ENCODE results near the gene TAF9B.
"Not testable (repeated sequence)": the region's sequence is repeated elsewhere in the genome, so short reads cannot be mapped to it uniquely, and the experiment has no call there.

Gene TAF9B, protein sequence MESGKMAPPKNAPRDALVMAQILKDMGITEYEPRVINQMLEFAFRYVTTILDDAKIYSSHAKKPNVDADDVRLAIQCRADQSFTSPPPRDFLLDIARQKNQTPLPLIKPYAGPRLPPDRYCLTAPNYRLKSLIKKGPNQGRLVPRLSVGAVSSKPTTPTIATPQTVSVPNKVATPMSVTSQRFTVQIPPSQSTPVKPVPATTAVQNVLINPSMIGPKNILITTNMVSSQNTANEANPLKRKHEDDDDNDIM

DNA sequence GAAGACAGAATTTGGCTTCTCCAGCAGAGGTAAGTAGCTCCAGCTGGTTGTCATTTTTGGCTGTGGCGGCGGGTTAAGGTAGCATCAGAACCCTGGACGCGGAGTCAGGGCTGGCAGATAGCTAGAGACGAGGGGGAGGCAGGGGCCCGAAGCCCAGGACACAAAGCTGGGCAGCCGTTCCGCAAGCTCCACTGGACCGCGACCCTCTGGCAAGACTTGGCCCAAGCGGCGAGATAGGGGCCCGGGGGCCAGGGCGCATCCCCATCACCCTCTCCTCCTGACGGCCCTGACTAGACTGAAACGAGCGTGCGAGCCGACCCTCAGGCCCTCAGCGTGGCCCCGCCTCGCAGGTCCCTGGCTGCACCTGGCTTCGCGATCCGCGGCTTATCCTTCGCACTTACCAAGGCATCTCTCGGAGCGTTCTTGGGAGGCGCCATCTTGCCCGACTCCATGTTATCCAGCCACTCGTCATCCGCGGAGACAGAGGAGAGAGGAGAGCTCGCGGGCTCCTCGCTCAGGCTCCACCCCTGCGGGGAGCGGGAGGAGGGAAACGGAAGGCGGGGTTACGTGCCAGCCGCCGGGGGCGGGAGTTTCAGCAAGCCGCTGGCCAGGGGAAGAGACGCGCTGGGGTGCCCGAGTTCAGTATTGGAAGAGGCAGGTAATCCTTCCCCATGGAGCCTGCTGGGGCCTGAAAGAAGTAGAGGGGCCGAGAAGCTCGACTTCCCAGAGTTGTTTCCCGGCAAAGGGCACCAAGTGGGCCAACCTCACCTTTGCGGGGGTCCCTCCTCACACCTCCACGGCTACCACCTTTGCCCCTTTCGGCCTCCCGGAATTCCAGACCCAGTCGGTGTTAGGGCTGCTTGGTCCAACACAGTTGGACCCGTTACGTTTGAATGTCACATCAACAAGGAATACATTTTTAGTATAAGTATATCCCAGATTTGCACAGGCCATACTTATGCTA, at the start of gene TAF9B:
Gene TAF9B, minus strand, starts transcription at position 491 of the 964 bp plus-strand sequence. Its CDS starts 39 bp downstream, at position 452.
- in situ Hi-C loops (cut with MboI; ENCODE audit: low sequenced_read_pairs), result no loop called here

DNA sequence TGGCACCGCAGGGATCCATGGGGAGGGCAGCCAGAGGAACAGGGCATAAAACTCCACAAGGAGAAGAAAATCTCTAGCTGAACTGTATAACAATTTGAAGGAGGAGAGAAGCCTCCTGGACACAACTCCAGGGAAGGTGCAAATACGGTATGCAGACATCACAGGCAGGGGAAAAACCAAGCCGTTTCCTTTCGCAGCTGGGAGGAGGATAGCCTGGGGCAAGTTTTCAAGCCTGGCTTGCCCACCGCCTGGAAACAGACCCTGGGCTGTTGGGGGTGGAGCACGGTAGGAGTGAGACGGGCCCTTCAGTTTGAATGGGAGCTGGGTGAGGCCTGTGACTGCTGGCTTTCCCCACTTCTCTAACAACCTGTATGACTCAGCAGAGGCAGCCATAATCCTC, 43.4 kb upstream of the TAF9B start:
- in situ Hi-C loops (cut with MboI; ENCODE audit: low sequenced_read_pairs), result no loop called here

DNA sequence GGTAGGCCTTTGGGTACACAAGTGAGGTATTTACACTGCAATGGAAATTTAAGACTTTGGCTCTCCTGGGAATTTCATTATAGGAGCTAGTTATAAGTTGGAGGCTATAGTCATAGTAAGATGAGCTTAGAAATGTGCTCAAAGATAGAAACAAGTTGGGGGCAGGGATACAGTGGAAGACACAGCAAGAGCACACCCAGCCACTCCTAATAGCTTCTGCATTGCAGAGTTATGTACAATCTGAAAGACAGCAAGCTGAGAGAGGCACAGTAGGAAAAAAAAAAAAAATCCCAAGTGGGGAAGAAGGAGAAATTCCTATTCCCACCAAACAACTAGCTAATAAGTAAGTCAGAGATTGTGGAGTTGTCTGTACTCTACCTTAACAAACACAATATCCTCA, 41.9 kb upstream of the TAF9B start:
- in situ Hi-C loops (cut with MboI; ENCODE audit: low sequenced_read_pairs), result no loop called here

DNA sequence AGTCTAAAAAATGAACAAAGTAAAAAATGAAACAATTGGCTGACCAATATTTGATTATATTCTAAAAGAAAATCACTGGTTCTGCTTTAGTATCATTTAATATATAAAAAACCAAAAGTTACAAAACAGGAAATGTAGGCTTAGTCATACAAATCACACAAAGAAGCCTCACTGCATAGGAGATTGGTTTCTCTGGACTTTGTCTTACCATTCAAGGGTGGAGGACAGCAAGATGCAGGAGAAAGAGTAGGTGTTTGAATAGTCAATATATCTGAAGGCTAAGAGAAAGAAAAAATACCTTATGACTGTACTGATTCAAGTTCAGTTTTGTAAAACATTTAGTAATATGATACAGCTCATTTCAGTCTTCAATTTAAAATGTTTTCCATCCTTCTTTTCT, 28.6 kb upstream of the TAF9B start:
- in situ Hi-C loops (cut with MboI; ENCODE audit: low sequenced_read_pairs), result no loop called here

DNA sequence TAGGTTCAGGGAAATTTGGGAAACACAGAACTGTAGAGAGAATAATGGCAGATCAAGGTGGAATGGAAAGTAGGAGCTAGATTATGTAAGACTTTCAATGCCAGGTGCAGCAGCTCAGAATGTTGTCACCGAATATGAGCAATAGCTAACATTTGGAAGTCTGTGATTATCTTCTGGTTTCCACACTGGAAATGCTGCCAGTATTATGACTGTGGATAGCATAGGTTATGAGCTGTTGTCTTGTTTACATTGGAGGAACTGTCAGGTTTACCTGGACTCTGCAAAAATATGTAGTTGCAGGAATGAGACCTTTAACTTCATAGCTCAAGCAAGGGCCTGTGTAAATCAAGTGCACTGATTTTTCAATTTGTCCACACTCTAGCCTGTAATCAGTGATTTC, 26.0 kb upstream of the TAF9B start:
- in situ Hi-C loops (cut with MboI; ENCODE audit: low sequenced_read_pairs), result no loop called here

DNA sequence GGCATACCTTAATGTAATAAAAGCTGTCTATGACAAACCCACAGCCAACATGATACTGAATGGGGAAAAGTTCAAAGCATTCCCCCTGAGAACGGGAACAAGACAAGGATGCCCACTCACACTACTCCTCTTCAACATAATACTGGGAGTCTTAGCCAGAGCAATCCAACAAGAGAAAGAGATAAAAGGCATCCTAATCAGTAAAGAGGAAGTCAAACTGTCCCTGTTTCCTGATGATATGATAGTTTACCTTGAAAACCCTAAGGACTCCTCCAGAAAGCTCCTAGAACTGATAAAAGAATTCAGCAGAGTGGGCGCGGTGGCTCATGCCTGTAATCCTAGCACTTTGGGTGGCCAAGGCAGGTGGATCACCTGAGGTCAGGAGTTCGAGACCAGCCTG, 23.7 kb upstream of the TAF9B start:
- in situ Hi-C loops (cut with MboI; ENCODE audit: low sequenced_read_pairs), result not testable (repeated sequence)

DNA sequence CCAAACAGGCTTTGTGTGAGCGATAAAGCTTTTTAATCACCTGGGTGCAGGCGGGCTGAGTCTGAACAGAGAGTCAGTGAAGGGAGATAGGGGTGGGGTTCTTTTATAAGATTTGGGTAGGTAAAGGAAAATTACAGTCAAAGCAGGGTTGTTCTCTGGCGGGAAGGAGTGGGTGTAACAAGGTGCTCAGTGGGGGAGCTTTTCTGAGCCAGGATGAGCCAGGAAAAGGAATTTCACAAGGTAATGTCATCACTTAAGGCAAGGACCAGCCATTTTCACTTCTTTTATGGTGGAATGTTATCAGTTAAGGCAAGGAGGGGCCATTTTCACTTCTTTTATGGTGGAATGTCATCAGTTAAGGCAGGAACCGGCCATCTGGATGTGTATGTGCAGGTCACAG, 21.3 kb upstream of the TAF9B start:
- in situ Hi-C loops (cut with MboI; ENCODE audit: low sequenced_read_pairs), result not testable (repeated sequence)

DNA sequence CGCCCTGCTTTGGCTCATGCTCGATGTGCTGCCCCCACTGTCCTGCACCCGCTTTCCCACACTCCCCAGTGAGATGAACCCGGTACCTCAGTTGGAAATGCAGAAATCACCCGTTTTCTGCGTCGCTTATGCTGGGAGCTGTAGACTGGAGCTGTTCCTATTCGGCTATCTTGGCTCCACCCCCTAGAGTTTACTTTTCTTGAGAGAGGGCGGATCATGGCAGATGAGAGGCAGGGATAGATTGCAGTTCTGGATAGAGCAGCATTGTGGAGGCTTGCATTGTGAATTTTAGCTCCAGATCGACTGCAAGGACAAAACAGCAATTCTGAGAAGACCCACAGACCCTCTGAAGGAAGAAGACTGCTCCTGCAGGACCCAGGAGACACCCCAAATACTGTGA, 18.4 kb upstream of the TAF9B start:
- in situ Hi-C loops (cut with MboI; ENCODE audit: low sequenced_read_pairs), result not testable (repeated sequence)

DNA sequence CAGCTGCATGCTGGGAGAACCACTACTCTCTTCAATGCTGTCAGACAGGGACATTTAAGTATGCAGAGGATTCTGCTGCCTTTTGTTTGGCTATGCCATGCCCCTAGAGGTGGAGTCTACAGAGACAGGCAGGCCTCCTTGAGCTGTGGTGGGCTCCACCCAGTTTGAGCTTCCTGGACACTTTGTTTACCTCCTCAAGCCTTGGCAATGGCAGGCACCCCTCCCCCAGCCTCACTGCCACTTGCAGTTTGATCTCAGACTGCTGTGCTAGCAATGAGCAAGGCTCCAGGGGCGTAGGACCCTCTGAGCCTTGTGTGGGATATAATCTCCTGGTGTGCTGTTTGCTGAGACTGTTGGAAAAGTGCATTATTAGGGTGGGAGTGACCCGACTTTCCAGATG, 17.9 kb upstream of the TAF9B start:
- in situ Hi-C loops (cut with MboI; ENCODE audit: low sequenced_read_pairs), result not testable (repeated sequence)

DNA sequence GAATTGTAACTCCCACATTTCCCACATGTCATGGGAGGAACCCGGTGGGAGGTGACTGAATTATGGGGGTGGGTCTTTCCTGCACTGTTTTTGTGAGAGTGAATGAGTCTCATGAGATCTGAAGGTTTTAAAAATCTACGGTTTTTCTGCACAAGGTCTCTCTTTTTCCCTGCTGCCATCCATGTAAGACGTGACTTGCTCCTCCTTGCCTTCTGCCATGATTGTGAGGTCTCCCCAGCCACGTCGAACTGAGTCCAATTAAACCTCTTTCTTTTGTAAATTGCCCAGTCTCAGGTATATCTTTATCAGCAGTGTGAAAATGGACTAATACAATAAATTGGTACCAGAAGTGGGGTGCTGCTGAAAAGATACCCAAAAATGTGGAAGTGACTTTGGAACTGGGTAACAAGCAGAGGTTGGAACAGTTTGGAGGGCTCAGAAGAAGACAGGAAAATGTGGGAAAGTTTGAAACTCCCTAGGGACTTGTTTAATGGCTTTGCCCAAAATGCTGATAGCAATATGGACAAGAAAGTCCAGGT, 7.6 kb upstream of the TAF9B start:
- in situ Hi-C loops (cut with MboI; ENCODE audit: low sequenced_read_pairs), result not testable (repeated sequence)

DNA sequence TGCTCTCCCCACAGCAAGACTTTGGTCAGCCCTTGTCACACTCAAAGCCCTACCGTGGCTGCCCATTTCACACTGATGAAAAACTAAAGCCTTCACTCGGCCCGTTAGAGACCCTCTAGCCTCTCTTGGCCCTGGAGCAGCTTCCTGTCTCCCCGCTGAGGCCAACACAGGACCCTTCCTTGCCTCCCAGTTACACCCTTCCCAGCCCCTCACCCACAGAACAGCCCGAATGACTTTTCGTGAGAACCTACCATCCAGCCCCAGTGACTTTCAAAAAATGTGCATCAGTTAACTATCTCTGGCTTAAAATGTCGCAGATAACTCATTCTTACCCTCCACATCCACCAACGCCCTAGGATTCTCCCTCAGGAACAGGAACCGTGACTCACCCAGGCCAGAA, 756 bp upstream of the TAF9B start:
- in situ Hi-C loops (cut with MboI; ENCODE audit: low sequenced_read_pairs), result no loop called here

DNA sequence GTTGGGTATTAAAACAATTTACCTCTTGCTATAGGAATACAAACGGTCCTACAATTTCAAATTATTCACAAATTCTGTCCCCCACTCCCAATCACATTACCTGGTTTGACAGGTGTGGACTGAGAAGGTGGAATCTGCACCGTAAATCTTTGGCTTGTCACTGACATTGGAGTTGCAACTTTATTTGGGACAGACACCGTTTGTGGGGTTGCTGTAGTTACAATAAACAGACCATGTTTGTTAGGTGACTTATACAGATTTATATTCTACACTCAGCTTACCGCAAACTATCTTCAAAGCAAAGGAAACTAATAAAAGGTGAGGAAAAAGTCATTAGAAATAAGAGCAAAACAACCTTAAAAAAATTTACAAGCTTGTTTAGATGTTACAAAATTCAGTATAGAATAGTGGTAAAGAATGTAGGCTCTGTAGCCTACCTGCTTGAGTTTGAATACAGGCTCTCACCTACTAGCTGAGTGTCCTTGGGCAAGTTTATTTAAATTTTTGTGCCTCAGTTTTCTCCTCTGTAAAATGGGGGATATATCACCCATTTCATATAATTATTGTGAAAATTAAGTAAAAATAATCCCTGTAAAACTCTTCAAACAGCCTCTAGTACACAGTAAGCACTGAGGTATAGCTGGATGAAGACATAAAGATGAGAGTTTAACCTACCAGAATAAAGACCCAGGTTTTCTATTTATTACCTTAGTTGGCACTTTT, 6.1 kb downstream of the TAF9B start:
- in situ Hi-C loops (cut with MboI; ENCODE audit: low sequenced_read_pairs), result no loop called here

DNA sequence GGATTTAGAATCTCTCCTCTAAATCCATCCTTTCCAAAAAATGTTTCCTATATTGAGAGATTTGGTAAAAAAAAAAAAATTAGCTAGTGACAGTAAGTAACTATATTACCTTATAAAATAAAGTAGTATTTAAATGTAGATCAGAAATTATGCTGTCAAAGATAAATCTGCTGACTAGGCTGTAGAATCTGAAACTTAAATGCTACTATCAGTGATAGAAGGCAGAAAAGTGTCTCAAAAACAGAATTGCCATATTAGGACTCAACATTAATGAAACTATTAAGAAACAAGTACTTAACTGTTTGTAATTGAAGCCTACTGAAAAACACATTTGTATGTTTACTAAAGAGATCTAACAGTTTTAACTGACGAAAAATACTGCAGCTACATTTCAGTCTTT, 8.3 kb downstream of the TAF9B start:
- in situ Hi-C loops (cut with MboI; ENCODE audit: low sequenced_read_pairs), result no loop called here

DNA sequence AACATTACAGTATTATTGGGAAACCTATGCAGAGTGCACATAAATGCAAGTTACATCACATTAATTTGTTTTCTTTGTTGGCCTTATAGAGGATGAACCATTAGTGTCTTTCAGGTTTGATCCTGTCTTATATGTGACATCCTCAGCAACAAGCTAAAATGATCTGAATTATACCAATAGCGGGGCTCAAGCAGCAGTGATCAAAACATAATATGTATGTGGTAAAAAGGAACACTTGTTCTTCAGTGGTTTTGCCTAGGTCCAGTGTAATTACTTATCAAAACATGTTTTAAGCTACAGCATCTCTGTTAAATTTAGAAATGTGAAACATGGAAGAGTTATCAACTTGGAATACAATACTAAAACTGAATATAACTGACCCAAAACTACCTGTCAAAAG, 9.1 kb downstream of the TAF9B start:
- in situ Hi-C loops (cut with MboI; ENCODE audit: low sequenced_read_pairs), result no loop called here

DNA sequence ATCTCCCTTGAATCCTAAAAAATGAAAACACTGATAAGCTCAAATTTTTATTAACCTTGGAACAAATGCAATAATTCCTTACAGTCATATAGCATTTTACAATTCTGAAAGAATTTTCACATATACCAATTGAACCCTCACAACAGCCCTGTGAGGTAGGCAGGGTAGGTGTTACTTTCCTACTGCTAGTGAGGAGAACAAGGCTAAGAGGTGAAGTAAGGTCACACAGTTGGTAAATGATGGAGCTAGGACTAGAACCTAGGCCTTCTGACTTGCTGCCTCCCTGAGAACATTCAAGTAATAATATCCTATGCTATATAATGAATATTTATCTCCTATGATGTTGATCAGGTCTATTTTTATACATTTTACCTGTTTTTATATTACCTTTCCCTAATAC, 9.7 kb downstream of the TAF9B start:
- in situ Hi-C loops (cut with MboI; ENCODE audit: low sequenced_read_pairs), result no loop called here

DNA sequence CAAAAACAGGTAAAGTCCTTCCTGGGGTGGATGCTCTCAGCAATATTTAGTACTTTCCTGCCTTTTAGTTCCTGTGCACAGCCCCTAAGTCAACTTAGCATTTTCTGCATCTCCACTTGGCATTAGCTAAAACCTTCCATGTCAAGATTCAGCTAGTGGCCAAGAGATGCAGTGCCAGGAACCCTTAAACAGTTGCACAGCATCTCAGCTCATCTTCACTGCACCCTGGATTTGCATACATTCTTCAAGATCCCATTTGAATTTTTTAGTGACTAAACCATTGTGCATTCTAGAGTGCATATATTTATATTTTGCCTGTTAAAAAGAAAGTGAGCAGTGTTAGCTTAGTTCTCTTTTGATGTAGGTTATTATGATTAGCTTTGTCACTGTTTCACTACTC, 13.7 kb downstream of the TAF9B start:
- in situ Hi-C loops (cut with MboI; ENCODE audit: low sequenced_read_pairs), result not testable (repeated sequence)

DNA sequence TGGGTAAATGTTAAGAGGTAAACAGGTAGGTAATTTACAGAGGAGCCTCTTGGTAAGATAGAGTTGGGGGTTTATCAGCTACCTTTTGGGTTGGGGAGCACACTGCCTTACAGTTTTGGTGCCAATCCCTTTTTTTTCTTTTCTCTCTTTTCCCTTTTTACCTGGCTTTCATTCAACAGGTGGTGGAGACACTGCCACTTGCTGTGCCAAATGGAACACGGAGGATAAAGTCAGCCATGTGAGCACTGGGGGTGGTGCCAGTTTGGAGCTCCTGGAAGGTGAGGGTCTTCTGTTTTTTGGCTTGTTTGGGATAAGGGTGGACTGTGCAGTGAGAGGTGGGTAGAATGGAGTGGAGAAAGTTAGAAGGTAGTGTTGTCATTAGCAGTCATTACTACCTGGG, 14.3 kb downstream of the TAF9B start:
- in situ Hi-C loops (cut with MboI; ENCODE audit: low sequenced_read_pairs), result no loop called here

DNA sequence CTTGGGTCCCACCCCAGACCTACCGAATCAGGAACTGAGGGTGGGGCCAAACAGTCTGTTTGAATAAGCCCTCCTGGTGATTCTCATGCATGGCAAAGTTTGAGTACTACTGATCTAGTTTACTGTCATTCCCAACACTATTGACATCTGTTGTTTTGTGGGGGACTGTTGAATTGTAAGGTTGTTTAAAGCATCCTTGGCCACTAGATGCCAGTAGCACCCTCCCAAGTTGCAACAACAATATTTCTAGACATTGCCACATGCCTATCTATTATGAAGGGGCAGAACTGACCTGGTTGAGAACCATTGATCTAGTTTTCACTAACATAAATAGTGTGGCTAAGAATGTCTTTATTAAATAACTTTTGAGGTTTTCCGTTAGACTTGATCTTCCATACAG, 15.1 kb downstream of the TAF9B start:
- in situ Hi-C loops (cut with MboI; ENCODE audit: low sequenced_read_pairs), result no loop called here

DNA sequence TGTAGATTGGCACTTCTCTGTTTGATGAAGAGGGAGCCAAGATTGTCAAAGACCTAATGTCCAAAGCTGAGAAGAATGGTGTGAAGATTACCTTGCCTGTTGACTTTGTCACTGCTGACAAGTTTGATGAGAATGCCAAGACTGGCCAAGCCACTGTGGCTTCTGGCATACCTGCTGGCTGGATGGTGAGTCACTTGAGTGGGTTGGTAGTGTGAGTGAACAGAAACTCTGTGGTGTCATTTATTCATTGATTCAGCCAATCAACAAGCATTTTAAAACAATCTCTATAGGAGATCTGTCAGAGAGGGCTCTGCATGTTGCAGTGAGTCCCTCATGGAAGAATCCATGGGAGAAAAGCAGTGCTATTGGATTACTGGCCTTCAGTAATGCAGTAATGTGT, 16.3 kb downstream of the TAF9B start:
- in situ Hi-C loops (cut with MboI; ENCODE audit: low sequenced_read_pairs), result no loop called here

DNA sequence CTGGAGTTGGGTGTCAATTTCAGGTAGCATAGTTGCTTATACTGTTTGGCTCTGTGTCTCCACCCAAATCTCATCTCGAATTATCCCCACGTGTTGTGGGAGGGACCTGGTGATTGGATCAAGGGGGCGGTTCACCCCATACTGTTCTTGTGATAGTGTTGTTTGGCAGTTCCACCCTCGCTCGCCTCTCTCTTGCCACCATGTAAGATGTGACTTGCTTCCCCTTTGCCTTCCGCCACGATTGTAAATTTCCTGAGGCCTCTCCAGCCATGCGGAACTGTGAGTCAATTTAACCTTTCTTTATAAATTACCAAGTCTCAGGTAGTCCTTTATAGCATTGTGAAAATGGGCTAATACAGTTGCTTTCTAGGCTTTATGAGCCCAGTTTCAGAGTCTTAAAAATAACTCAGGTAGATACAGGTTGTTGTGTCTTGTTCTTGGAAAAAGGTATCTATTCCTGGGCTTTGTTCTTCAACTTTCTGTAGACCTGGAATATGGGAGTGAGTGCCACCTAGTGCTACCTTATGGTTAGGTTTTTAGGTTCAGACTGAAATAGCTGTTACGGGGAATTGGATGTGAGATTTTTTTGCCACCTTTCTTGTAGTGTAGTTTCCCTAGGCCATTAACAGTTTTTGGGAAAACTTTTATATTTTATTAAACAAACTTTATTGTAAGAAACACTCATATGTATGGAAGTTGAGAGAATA, 19.8 kb downstream of the TAF9B start:
- in situ Hi-C loops (cut with MboI; ENCODE audit: low sequenced_read_pairs), result no loop called here

DNA sequence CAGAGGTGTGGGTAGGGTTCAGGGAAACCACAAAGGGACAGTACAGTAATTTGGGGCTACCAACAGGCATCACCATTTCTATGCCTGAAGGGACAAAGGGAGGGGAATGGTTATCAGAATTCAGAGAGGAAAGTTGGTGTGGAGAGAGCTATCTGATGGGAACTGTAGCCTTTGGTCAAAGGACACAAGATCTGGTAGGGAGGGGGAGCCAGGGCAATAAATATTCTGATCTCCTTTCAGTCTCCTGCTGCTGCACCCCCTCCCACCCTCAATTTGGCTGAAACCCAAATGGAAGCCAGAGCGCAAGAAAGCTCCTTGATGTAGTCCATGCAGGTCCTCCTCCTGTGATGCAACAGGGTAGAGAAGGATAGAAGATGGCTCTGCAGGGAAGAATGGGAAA, 20.8 kb downstream of the TAF9B start:
- in situ Hi-C loops (cut with MboI; ENCODE audit: low sequenced_read_pairs), result no loop called here

Measured in HL-60/S4 treated with retinoic acid at 250 ng/mL for 4 days and 3 days (cell line).